Left lung (tissue), 10 donors: ENCODE measurements around the gene PEX26. TPM values are rescaled to one million over a fixed set of nuclear protein-coding genes. Genes with fewer than 3 reads are reported as not detected.
"Not testable (repeated sequence)": the region's sequence is repeated elsewhere in the genome, so short reads cannot be mapped to it uniquely, and the experiment has no call there.

ENCODE experiments used
- ATAC-seq: fragments of 200-7000 bp; cut with Tn5 transposase; one replicate; pipeline ENCODE4 v1.9.1; 2020; ENCODE audit warnings: moderate library complexity
- DNase-seq, 4 donors: peaks; one replicate each; pipeline ENCODE4 v3.0.0-alpha.2; 2013 to 2020
- H3K27ac ChIP-seq, 2 donors: fragments of 200-600 bp; sonication (generic) in 1 of 2; one replicate each; pipeline versions ENCODE4 v1.5.0 to v1.8.0; 2020 to 2021
- H3K27me3 ChIP-seq, 2 donors: fragments of 200-600 bp; sonication (generic) in 1 of 2; one replicate each; pipeline versions ENCODE4 v1.5.0 to v1.8.0; 2020 to 2021
- H3K36me3 ChIP-seq, 2 donors: fragments of 200-600 bp; sonication (generic) in 1 of 2; one replicate each; pipeline versions ENCODE4 v1.5.0 to v1.8.0; 2020 to 2021
- H3K4me1 ChIP-seq, 2 donors: fragments of 200-600 bp; one replicate each; pipeline ENCODE4 v1.8.0; 2021
- H3K4me3 ChIP-seq, 2 donors: fragments of 200-600 bp; sonication (generic) in 1 of 2; one replicate each; pipeline versions ENCODE4 v1.5.0 to v1.8.0; 2020 to 2021; ENCODE audit warnings: mild to moderate bottlenecking in 1 of 2
- H3K9me3 ChIP-seq, 2 donors: fragments of 200-600 bp; sonication (generic) in 1 of 2; one replicate each; pipeline versions ENCODE4 v1.5.0 to v1.8.0; 2020 to 2021
- CTCF ChIP-seq, 2 donors: fragments of 200-600 bp; sonication (generic) in 1 of 2; IDR thresholded peaks; one replicate each; pipeline versions ENCODE4 v1.5.0 to v1.8.0; 2021; ENCODE audit warnings: antibody characterized with exemption in 2 of 2
- intact Hi-C, 2 donors: fragments of 100-400 bp; cut with DNase I; formaldehyde crosslinking; loops; one replicate each; pipeline versions ENCODE4 v1.11.2 to v1.14.2; 2022
- polyA plus RNA-seq, 6 donors: library from polyadenylated mRNA; unstranded; fragments of 120-200 nt; gene quantifications; one replicate each; pipeline ENCODE4 v1.2.1, GENCODE V29; 2013; ENCODE audit not compliant: insufficient read length in 6 of 6
- total RNA-seq, 2 donors: library from RNA; stranded (reverse); fragmentation: NEBNext Ultra II Directional; extraction: Animal tissue kit (Norgen Biotek cat#: 25700); gene quantifications; one replicate each; pipeline ENCODE4 v1.2.1, GENCODE V29; 2021
- donor health status: DM: no; HTN: yes; CAD: no.
- donor health status: DM: no; HTN: no; CAD: no.

The PEX26 gene
- total and polyA plus RNA-seq, 8 donors, result 21.8 to 39.4 (median 26.8) TPM

GRCh38 chr22:18073467-18073866 lies 4.3 kb upstream of the PEX26 start:
- no peaks in the 10 kb centered on the region for H3K36me3 ChIP-seq
- ATAC-seq (no peak), DNase-seq (no peak)
- no peak overlapping the region for H3K4me3 ChIP-seq
- H3K4me1 ChIP-seq, result peaks cover 12 to 18% of the 10 kb centered on the region in 2 donors
- TF ChIP-seq CTCF (IDR thresholded peaks at IDR 0.05), result no peak
- H3K27me3 ChIP-seq, result no peaks in the 10 kb centered on the region
- H3K9me3 ChIP-seq, result no peaks in the 10 kb centered on the region
- intact Hi-C loops, result loop anchor here in 1 of 2 donors (10.0 kb wide), 1 partner anchor 49 kb away; the partner anchor contains the start of gene MICAL3
- no peak overlapping the region for H3K27ac ChIP-seq

GRCh38 chr22:18073927-18074326 lies 3.9 kb upstream of the PEX26 start:
- not testable (repeated sequence) for DNase-seq, H3K9me3 ChIP-seq, H3K27ac ChIP-seq, ATAC-seq, H3K27me3 ChIP-seq, H3K36me3 ChIP-seq, H3K4me3 ChIP-seq
- peaks cover 14 to 22% of the 10 kb centered on the region in 2 donors for H3K4me1 ChIP-seq
- intact Hi-C loops, result loop anchor here in 1 of 2 donors (10.0 kb wide), 1 partner anchor 49 kb away; the partner anchor contains the start of gene MICAL3

- DNase-seq (no peak), ATAC-seq (no peak)
- Histone ChIP-seq H3K27ac (no peak overlapping the region), H3K36me3 (peaks cover 0 to 9% of the 10 kb centered on the region in 2 donors), H3K4me1 (peaks cover 16 to 30% of the 10 kb centered on the region in 2 donors), H3K9me3 (no peaks in the 10 kb centered on the region), H3K27me3 (no peaks in the 10 kb centered on the region), H3K4me3 (no peak overlapping the region)
- intact Hi-C loops, result loop anchor here in 1 of 2 donors (5.0 to 10.0 kb wide), 2 partner anchors 50 to 243 kb away; partner anchors contain the start of gene MICAL3
- no peak for TF ChIP-seq CTCF (IDR thresholded peaks at IDR 0.05)
Observed at GRCh38 chr22:18075101-18075719, 2.6 kb upstream of the PEX26 start.

GRCh38 chr22:18075720-18076497 lies 1.9 kb upstream of the PEX26 start:
- H3K36me3 ChIP-seq, result peaks cover 0 to 16% of the 10 kb centered on the region in 2 donors
- H3K27me3 ChIP-seq, result no peaks in the 10 kb centered on the region
- intact Hi-C loops, result loop anchor here in 1 of 2 donors (5.0 to 10.0 kb wide), 2 partner anchors 51 to 244 kb away; partner anchors contain the start of gene MICAL3
- H3K4me1 ChIP-seq, result peaks cover 16 to 30% of the 10 kb centered on the region in 2 donors
- no peaks in the 10 kb centered on the region for H3K9me3 ChIP-seq
- ATAC-seq, result peak; percentile 68
- peak in 3 of 4 donors; percentile 51 to 92 (median 88) for DNase-seq
- H3K4me3 ChIP-seq, result no peak overlapping the region
- peak; percentile 75 to 78 for TF ChIP-seq CTCF (IDR thresholded peaks at IDR 0.05)
- H3K27ac ChIP-seq, result no peak overlapping the region

- Histone ChIP-seq H3K27me3 (no peaks in the 10 kb centered on the region), H3K4me3 (peak overlapping the region; percentile 71 to 98), H3K27ac (peak overlapping the region; percentile 79 to 81), H3K9me3 (no peaks in the 10 kb centered on the region), H3K36me3 (peaks cover 0 to 27% of the 10 kb centered on the region in 2 donors), H3K4me1 (peaks cover 16 to 30% of the 10 kb centered on the region in 2 donors)
- no peak for ATAC-seq
- no peak for TF ChIP-seq CTCF (IDR thresholded peaks at IDR 0.05)
- DNase-seq, result no peak
- intact Hi-C loops, result loop anchor here in 1 of 2 donors (5.0 to 10.0 kb wide), 2 partner anchors 52 to 245 kb away; partner anchors contain the start of gene MICAL3
Observed at GRCh38 chr22:18077087-18077638, 627 bp upstream of the PEX26 start.
